ENCODE measurements around the gene TMEM116.

DNA sequence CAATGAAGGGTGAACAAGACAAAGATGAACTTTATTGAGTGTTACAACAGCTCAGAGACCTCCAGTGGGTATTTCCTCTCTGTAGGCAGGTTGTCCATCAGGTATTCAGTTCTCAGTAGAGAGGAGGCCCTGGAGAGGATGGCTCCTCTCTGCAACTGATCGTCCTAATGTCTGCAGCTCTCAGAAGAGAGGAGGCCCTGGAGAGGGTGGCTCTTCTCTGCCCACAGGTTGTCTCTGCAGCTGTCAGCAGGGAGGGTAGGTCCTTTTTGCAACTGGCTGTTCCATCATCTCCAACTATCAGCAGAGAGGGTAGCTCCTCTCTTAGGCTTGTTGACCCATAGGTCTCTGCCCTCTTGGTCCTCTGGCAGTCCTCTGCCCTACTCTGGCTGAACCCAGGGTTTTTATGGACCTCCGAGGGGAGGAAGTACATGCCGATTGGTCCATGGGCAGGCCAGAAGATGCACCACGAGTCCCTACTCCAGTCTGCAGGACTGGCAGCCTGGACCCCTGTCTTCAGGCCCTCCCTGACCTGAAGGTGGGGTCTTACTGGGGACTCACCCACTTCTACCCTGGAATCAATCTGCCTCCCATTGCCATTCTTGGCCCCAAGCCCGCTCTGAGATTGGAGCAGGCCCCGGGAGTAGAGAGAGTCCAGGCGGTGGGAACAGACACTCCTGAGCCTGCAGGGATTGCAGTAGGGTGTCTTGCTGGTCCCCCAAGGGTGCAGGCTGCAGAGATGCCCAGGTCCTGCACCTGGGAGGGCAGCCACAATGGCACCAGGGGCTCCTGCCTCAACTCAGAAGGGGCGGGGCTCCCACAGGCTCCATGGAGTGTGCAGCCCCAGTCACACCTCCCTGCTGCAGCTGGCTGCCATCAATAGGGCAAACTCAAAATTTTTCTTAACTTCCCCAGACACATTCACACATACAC, 2.3 kb downstream of the TMEM116 start:
- TF ChIP-seq, protein P1, sequence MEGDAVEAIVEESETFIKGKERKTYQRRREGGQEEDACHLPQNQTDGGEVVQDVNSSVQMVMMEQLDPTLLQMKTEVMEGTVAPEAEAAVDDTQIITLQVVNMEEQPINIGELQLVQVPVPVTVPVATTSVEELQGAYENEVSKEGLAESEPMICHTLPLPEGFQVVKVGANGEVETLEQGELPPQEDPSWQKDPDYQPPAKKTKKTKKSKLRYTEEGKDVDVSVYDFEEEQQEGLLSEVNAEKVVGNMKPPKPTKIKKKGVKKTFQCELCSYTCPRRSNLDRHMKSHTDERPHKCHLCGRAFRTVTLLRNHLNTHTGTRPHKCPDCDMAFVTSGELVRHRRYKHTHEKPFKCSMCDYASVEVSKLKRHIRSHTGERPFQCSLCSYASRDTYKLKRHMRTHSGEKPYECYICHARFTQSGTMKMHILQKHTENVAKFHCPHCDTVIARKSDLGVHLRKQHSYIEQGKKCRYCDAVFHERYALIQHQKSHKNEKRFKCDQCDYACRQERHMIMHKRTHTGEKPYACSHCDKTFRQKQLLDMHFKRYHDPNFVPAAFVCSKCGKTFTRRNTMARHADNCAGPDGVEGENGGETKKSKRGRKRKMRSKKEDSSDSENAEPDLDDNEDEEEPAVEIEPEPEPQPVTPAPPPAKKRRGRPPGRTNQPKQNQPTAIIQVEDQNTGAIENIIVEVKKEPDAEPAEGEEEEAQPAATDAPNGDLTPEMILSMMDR (optimal IDR thresholded peaks at IDR 0.05 in 1 of 3, IDR thresholded peaks at IDR 0.05 in 1 of 3, conservative IDR thresholded peaks at IDR 0.05 in 1 of 3; ENCODE audit: extremely low read depth in 1 of 3, insufficient read depth in 2 of 3, low read length in 3 of 3) = no peak
- TF ChIP-seq EZH2 (IDR thresholded peaks at IDR 0.05; ENCODE audit: low read length) = no peak
